Endothelial cell of umbilical vein (primary cell): ENCODE results near the gene LHX6. TPM values are rescaled to one million over a fixed set of nuclear protein-coding genes. Genes with fewer than 3 reads are reported as not detected.

Experiments
- BruUV-seq: library from RNA; stranded (reverse); fragments of 400-500 nt; replicated peaks from 2 replicates; lab custom pipeline; 2021; lab: Mats Ljungman, UMichigan
- CTCF ChIA-PET: fragments of 300-600, 350-600 bp; sonication (Branson Sonifier 250); formaldehyde crosslinking; loops from one replicate; lab custom pipeline; 2021; ENCODE audit warnings: antibody characterized with exemption, inconsistent platforms; lab: Charles Lee
- POLR2A ChIA-PET: fragments of 300-600, 350-600 bp; sonication (Branson Sonifier 250); formaldehyde crosslinking; loops from one replicate; lab custom pipeline; 2021; ENCODE audit warnings: antibody characterized with exemption, inconsistent platforms; lab: Charles Lee
- DNase-seq: peaks from one replicate; pipeline ENCODE4 v3.0.0-alpha.2; 2011; ENCODE audit warnings: low read depth, low spot score
- FAIRE-seq: peaks from 2 replicates; lab custom pipeline; 2011; peaks lifted over from hg19 to GRCh38; lab: Jason Lieb, UNC
- H2AFZ ChIP-seq: 2 replicates; pipeline ENCODE4 v1.6.0; 2012; ENCODE audit warnings: low read depth, low read length, control low read depth, inconsistent platforms
- H3K27ac ChIP-seq: 2 replicates; pipeline ENCODE4 v1.5.1; 2011; ENCODE audit warnings: low read depth, mild to moderate bottlenecking, control low read depth, low read length, moderate library complexity; ENCODE audit not compliant: insufficient read depth
- H3K27me3 ChIP-seq, 2 experiments: 2 replicates each; pipeline versions ENCODE4 v1.6.0 to v1.6.1; 2011; ENCODE audit warnings: low read length in 2 of 2, mixed read lengths in 1 of 2; ENCODE audit not compliant: control insufficient read depth in 2 of 2, insufficient read depth in 2 of 2
- H3K36me3 ChIP-seq, 2 experiments: 2 replicates in 1 of 2; 3 replicates in 1 of 2; pipeline ENCODE4 v1.5.1; 2011; ENCODE audit warnings: low read length in 2 of 2, mild to moderate bottlenecking in 1 of 2, moderate library complexity in 1 of 2; ENCODE audit not compliant: control insufficient read depth in 2 of 2, insufficient read depth in 2 of 2; ENCODE audit errors: extremely low read depth in 1 of 2
- H3K4me1 ChIP-seq: 3 replicates; pipeline ENCODE4 v1.5.1; 2011; ENCODE audit warnings: mild to moderate bottlenecking, low read length; ENCODE audit not compliant: control insufficient read depth, insufficient read depth; ENCODE audit errors: extremely low read depth
- H3K4me2 ChIP-seq: 2 replicates; pipeline ENCODE4 v1.6.1; 2011; ENCODE audit warnings: low read length, control low read depth, mixed read lengths; ENCODE audit not compliant: insufficient read depth
- H3K4me3 ChIP-seq, 3 experiments: fragments of 200-600 bp in 1 of 3; sonication (generic), shearing (Covaris generic) in 1 of 3; replicated peaks in 1 of 3; 2 replicates each; pipeline ENCODE4 v1.5.1; 2011 to 2016; ENCODE audit warnings: control low read depth in 3 of 3, low read length in 3 of 3, mild to moderate bottlenecking in 2 of 3, inconsistent platforms in 1 of 3, low read depth in 1 of 3, moderate library complexity in 1 of 3; ENCODE audit not compliant: insufficient read depth in 1 of 3
- H3K79me2 ChIP-seq: 2 replicates; pipeline ENCODE4 v1.6.0; 2012; ENCODE audit warnings: low read length, inconsistent platforms; ENCODE audit not compliant: control insufficient read depth, insufficient read depth
- H3K9ac ChIP-seq: replicated peaks from 2 replicates; pipeline ENCODE3; 2011; ENCODE audit warnings: low read length, control low read depth; ENCODE audit not compliant: insufficient read depth; ENCODE audit errors: extremely low read depth
- H3K9me1 ChIP-seq: replicated peaks from 3 replicates; pipeline ENCODE4 v1.6.0; 2011; ENCODE audit warnings: mild to moderate bottlenecking, low read length; ENCODE audit not compliant: control insufficient read depth, insufficient read depth; ENCODE audit errors: extremely low read depth
- H3K9me3 ChIP-seq: replicated peaks from 2 replicates; pipeline ENCODE4 v1.5.1; 2012; ENCODE audit warnings: low read length, inconsistent platforms; ENCODE audit not compliant: control insufficient read depth, insufficient read depth
- H4K20me1 ChIP-seq: replicated peaks from 2 replicates; pipeline ENCODE3; 2011; ENCODE audit warnings: mild to moderate bottlenecking, low read length; ENCODE audit not compliant: control insufficient read depth, insufficient read depth; ENCODE audit errors: extremely low read depth
- CTCF ChIP-seq, 2 donors: IDR thresholded peaks; 1 replicate in 1 of 2; 2 replicates in 1 of 2; pipeline ENCODE4 v1.5.1; 2011; ENCODE audit warnings: low read length in 2 of 2, mild to moderate bottlenecking in 2 of 2, moderate library complexity in 2 of 2, control low read depth in 1 of 2, inconsistent platforms in 1 of 2, low read depth in 1 of 2; ENCODE audit not compliant: insufficient read depth in 1 of 2; ENCODE audit errors: extremely low read depth in 1 of 2
- EZH2 ChIP-seq: IDR thresholded peaks from 2 replicates; pipeline ENCODE4 v1.6.1; 2012; ENCODE audit warnings: borderline replicate concordance, low read depth, mild to moderate bottlenecking, moderate library complexity, low read length, inconsistent platforms; ENCODE audit not compliant: severe bottlenecking
- FOS ChIP-seq: IDR thresholded peaks from 2 replicates; pipeline ENCODE4 v1.6.1; 2011; ENCODE audit warnings: mild to moderate bottlenecking, low read length, moderate library complexity, borderline replicate concordance; ENCODE audit not compliant: insufficient read depth
- GATA2 ChIP-seq: IDR thresholded peaks from 2 replicates; pipeline ENCODE4 v1.7.0; 2011; ENCODE audit warnings: low read depth, mild to moderate bottlenecking, moderate library complexity, mixed read lengths, low read length; ENCODE audit not compliant: insufficient read length, insufficient read depth
- JUN ChIP-seq: IDR thresholded peaks from 2 replicates; pipeline ENCODE4 v1.6.1; 2011; ENCODE audit warnings: borderline replicate concordance, low read depth; ENCODE audit not compliant: insufficient read length, insufficient read depth
- MAX ChIP-seq: IDR thresholded peaks from 2 replicates; pipeline ENCODE4 v1.6.1; 2011; ENCODE audit not compliant: insufficient read depth, insufficient read length
- POLR2A ChIP-seq: IDR thresholded peaks from 2 replicates; pipeline ENCODE4 v1.6.1; 2012; ENCODE audit warnings: low read depth, mild to moderate bottlenecking, control low read depth, low read length
- POLR2AphosphoS5 ChIP-seq: IDR thresholded peaks from 2 replicates; pipeline ENCODE4 v1.6.1; 2012; ENCODE audit warnings: low read depth, mild to moderate bottlenecking, control low read depth, low read length, moderate library complexity; ENCODE audit not compliant: insufficient read depth
- dilution Hi-C: fragments of 300-500 bp; cut with MboI; formaldehyde crosslinking; loops from one replicate; pipeline ENCODE4 v1.15.0; 2019; ENCODE audit warnings: low sequenced_read_pairs; ENCODE audit not compliant: extremely low pct_ligation_motif_present
- intact Hi-C: fragments of 100-400 bp; cut with micrococcal nuclease; formaldehyde crosslinking; loops from one replicate; pipeline ENCODE4 v1.10.0; 2022
- polyA plus RNA-seq, 4 experiments: library from polyadenylated mRNA; depleted of rRNA in 3 of 4; stranded (reverse) in 3 of 4; unstranded in 1 of 4; fragments of >200 nt; gene quantifications; 2 replicates each; pipeline versions ENCODE4 v1.2.1 to v1.2.3, GENCODE V29; 2011 to 2012; ENCODE audit warnings: missing spikeins in 1 of 4
- total RNA-seq: library from RNA; stranded (reverse); gene quantifications from 2 replicates; pipeline ENCODE4 v1.2.3, GENCODE V29; 2021

Gene LHX6
- total and polyA plus RNA-seq, 2 donors (not counting 3 experiments of a cell fraction or from before 2014, with no cell fraction given), result 2.4 to 18.4 TPM

- H4K20me1 ChIP-seq, result no peaks in the 10 kb centered on the region
- POLR2A ChIA-PET, result interaction anchor here (1.5 to 2.3 kb wide), 4 partner anchors 9 to 44 kb away, joined by 4 to 14 read pairs (median 8); no protein-coding TSS in a partner anchor
- peaks cover 5 to 8% of the 10 kb centered on the region in 2 experiments for H3K36me3 ChIP-seq
- no peak for FAIRE-seq
- BruUV-seq, result no TSS peak
- no peaks in the 10 kb centered on the region for H3K9me3 ChIP-seq
- dilution Hi-C loops, result no loop called here
- intact Hi-C loops, result loop anchor here (1.0 to 5.0 kb wide), 8 partner anchors 10 to 553 kb away; partner anchors contain the start of genes MORN5 and NDUFA8
- no peaks in the 10 kb centered on the region for H3K9me1 ChIP-seq
- peaks cover 26% of the 10 kb centered on the region for H3K4me1 ChIP-seq
- H2AFZ ChIP-seq, result no peak overlapping the region
- peaks cover 50% of the 10 kb centered on the region for H3K79me2 ChIP-seq
- no peak for TF ChIP-seq POLR2A
- TF ChIP-seq JUN, result no peak
- TF ChIP-seq EZH2, result no peak
- TF ChIP-seq MAX, result no peak
- TF ChIP-seq GATA2, result no peak
- TF ChIP-seq POLR2AphosphoS5, result no peak
- no peak for TF ChIP-seq CTCF (IDR thresholded peaks at IDR 0.05; ENCODE audit: extremely low read depth in 1 of 2, insufficient read depth in 1 of 2, low read depth in 1 of 2, low read length in 2 of 2)
- TF ChIP-seq FOS, result no peak
- H3K9ac ChIP-seq, result peak overlapping the region; percentile 80
- peak overlapping the region; percentile 68 for H3K27ac ChIP-seq
- no peaks in the 10 kb centered on the region for H3K27me3 ChIP-seq
- peak overlapping the region; percentile 95 for H3K4me2 ChIP-seq
- CTCF ChIA-PET, result interaction anchor here (0.6 to 4.1 kb wide), 12 partner anchors 10 to 119 kb away, joined by 3 to 20 read pairs (median 6); no protein-coding TSS in a partner anchor
- peak overlapping the region; percentile 30 to 81 (median 76) for H3K4me3 ChIP-seq
- DNase-seq, result peak; percentile 58
Measured at GRCh38 chr9:122263699-122264349, 35.1 kb upstream of the LHX6 start.
